ENCODE results near the gene RWDD4. TPM values are rescaled to one million over a fixed set of nuclear protein-coding genes. Genes with fewer than 3 reads are reported as not detected.

RWDD4 gene
- total RNA-seq, 4 donors from 2014 or later: 4.1 to 16.9 (median 11.6) TPM

DNA sequence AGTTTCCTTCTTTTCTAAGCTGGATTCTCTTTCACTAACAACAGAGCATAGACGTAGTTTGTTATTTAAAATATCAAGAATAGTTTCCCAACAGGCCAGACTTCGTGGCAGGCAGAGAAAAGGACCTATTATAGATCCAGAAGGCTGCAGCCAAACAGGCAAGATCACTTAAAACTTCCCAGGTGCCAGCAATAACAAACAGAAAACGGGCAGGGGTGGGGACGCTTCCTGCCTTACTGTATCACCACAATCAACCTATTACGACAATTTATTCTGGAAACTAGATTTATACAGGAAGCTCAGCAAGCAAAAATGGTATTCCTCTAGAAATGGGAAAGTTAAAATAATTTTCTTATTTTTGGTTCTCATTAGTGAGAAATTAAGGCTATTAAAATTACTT is 22.1 kb downstream of the RWDD4 start:
- no peak for DNase-seq
- peaks cover 0 to 9% (median 2%) of the 10 kb centered on the region in 4 donors for H3K4me1 ChIP-seq
- H3K9me3 ChIP-seq: no peaks in the 10 kb centered on the region
- intact Hi-C loops (cut with DNase I; ENCODE audit: low total_unique reads): no loop called here
- H3K4me3 ChIP-seq: peak overlapping the region in 3 of 4 donors; percentile 6 to 44 (median 26)
- no peaks in the 10 kb centered on the region for H3K27me3 ChIP-seq
- peak overlapping the region in 3 of 4 donors; percentile 9 to 70 (median 38) for H3K27ac ChIP-seq
- TF ChIP-seq POLR2AphosphoS5 (IDR thresholded peaks at IDR 0.05) (no peak), EP300 (IDR thresholded peaks at IDR 0.05; ENCODE audit: low read depth) (no peak), POLR2A (IDR thresholded peaks at IDR 0.05) (no peak)
- TF ChIP-seq, protein P1, sequence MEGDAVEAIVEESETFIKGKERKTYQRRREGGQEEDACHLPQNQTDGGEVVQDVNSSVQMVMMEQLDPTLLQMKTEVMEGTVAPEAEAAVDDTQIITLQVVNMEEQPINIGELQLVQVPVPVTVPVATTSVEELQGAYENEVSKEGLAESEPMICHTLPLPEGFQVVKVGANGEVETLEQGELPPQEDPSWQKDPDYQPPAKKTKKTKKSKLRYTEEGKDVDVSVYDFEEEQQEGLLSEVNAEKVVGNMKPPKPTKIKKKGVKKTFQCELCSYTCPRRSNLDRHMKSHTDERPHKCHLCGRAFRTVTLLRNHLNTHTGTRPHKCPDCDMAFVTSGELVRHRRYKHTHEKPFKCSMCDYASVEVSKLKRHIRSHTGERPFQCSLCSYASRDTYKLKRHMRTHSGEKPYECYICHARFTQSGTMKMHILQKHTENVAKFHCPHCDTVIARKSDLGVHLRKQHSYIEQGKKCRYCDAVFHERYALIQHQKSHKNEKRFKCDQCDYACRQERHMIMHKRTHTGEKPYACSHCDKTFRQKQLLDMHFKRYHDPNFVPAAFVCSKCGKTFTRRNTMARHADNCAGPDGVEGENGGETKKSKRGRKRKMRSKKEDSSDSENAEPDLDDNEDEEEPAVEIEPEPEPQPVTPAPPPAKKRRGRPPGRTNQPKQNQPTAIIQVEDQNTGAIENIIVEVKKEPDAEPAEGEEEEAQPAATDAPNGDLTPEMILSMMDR (IDR thresholded peaks at IDR 0.05): no peak
- in situ Hi-C loops (cut with MboI; ENCODE audit: low pct_ligation_motif_present in 1 of 4, low pct_unique_long_range_greater_than_20kb in 1 of 4, low sequenced_read_pairs in 3 of 4): no loop called here
- WGBS, 2 donors (ENCODE audit: low coverage in 1 of 2): 35 to 46% methylated on average over 5 of the region's 5 CpGs
- no peaks in the 10 kb centered on the region for H3K36me3 ChIP-seq

DNA sequence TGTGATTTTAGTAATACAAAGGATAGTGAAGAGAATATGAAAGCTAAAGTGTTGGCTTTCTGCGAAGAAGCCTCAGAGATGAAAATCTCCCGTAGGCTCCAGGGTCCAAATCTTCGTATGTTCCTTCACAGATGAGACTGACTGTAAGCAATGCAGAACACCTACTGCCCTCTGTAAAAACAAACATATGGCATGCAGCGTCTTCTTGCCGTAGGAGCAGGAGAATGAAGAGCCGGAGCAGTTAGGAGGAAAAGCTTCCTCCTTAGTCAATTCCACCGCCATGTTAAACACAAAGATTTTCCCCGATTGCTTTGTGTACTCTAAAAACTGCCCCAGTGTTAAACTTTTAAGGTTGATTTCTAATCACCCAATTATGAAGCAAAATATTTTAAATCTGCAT is 22.5 kb downstream of the RWDD4 start:
- intact Hi-C loops (cut with DNase I; ENCODE audit: low total_unique reads) (no loop called here), in situ Hi-C loops (cut with MboI; ENCODE audit: low pct_ligation_motif_present in 1 of 4, low pct_unique_long_range_greater_than_20kb in 1 of 4, low sequenced_read_pairs in 3 of 4) (no loop called here)
- Histone ChIP-seq H3K4me3 (peak overlapping the region in 3 of 4 donors; percentile 6 to 44 (median 26)), H3K36me3 (no peaks in the 10 kb centered on the region), H3K27me3 (no peaks in the 10 kb centered on the region), H3K27ac (peak overlapping the region in 3 of 4 donors; percentile 9 to 70 (median 38)), H3K9me3 (no peaks in the 10 kb centered on the region), H3K4me1 (peaks cover 0 to 9% (median 2%) of the 10 kb centered on the region in 4 donors)
- TF ChIP-seq, protein P1 (IDR thresholded peaks at IDR 0.05): peak in 1 of 5 experiments; percentile 3
- TF ChIP-seq POLR2A (IDR thresholded peaks at IDR 0.05) (no peak), EP300 (IDR thresholded peaks at IDR 0.05; ENCODE audit: low read depth) (no peak), POLR2AphosphoS5 (IDR thresholded peaks at IDR 0.05) (no peak)
- DNase-seq: peak; percentile 14
- WGBS, 2 donors (ENCODE audit: low coverage in 1 of 2): 73 to 77% methylated on average over 4 to 8 of the region's 8 CpGs

DNA sequence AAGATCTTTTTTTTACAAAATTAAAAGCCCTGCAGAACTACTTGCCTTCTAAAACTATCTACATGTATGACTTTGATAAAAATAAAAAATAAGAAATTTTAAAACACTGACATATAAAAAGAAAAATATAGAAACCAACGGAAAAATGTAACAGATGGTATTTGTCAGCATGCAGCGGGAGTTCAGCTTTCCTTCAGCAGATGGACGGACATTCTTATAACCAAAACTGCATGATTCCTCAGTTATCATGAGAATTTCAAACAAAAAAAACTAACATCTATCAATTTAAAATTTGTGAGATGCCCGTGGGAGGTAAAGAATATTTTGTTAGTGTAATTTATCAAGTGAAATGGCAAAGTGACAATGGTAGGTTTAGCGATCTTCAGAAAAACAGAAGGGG is 23.2 kb downstream of the RWDD4 start:
- intact Hi-C loops (cut with DNase I; ENCODE audit: low total_unique reads) (no loop called here), in situ Hi-C loops (cut with MboI; ENCODE audit: low pct_ligation_motif_present in 1 of 4, low pct_unique_long_range_greater_than_20kb in 1 of 4, low sequenced_read_pairs in 3 of 4) (no loop called here)
- TF ChIP-seq POLR2AphosphoS5 (IDR thresholded peaks at IDR 0.05) (no peak), EP300 (IDR thresholded peaks at IDR 0.05; ENCODE audit: low read depth) (no peak), POLR2A (IDR thresholded peaks at IDR 0.05) (no peak)
- TF ChIP-seq, protein P1 (IDR thresholded peaks at IDR 0.05): no peak
- H3K4me1 ChIP-seq: peaks cover 0 to 9% (median 2%) of the 10 kb centered on the region in 4 donors
- no peaks in the 10 kb centered on the region for H3K27me3 ChIP-seq
- DNase-seq: no peak
- no peak overlapping the region for H3K4me3 ChIP-seq
- 67 to 83% methylated on average over 5 of the region's 5 CpGs for WGBS, 2 donors (ENCODE audit: low coverage in 1 of 2)
- H3K27ac ChIP-seq: no peak overlapping the region
- no peaks in the 10 kb centered on the region for H3K9me3 ChIP-seq
- H3K36me3 ChIP-seq: no peaks in the 10 kb centered on the region

DNA sequence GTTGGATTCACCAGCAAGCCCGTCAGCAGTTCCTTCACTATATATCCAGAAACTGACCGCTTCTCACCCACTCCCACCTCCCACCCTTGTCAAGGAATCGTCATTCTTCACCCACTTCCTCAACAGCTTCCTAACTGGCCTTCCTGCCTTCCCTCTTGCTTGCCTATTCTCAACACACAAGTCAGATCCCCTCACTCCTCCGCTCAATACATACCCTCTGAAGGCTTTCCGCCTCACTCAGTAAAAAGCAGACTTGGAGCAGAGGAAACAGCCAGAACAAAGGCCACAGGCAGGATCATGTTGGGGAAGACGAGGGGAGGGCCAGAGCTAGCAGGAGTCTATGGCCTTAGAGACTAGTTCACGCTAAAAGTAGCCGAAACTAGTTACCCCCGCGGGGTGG is 23.7 kb downstream of the RWDD4 start:
- H3K27me3 ChIP-seq: no peaks in the 10 kb centered on the region
- peaks cover 0 to 9% (median 2%) of the 10 kb centered on the region in 4 donors for H3K4me1 ChIP-seq
- no peak for TF ChIP-seq POLR2A (IDR thresholded peaks at IDR 0.05)
- no peak for TF ChIP-seq EP300 (IDR thresholded peaks at IDR 0.05; ENCODE audit: low read depth)
- TF ChIP-seq, protein P1 (IDR thresholded peaks at IDR 0.05): no peak
- no peak for TF ChIP-seq POLR2AphosphoS5 (IDR thresholded peaks at IDR 0.05)
- H3K27ac ChIP-seq: no peak overlapping the region
- WGBS, 2 donors (ENCODE audit: low coverage in 1 of 2): 68 to 81% methylated on average over 4 to 10 of the region's 10 CpGs
- intact Hi-C loops (cut with DNase I; ENCODE audit: low total_unique reads) (no loop called here), in situ Hi-C loops (cut with MboI; ENCODE audit: low pct_ligation_motif_present in 1 of 4, low pct_unique_long_range_greater_than_20kb in 1 of 4, low sequenced_read_pairs in 3 of 4) (no loop called here)
- H3K4me3 ChIP-seq: no peak overlapping the region
- DNase-seq: no peak
- H3K36me3 ChIP-seq: no peaks in the 10 kb centered on the region
- H3K9me3 ChIP-seq: no peaks in the 10 kb centered on the region
